DMS114 treated with DMSO at 0.1 percent for 48 hours (cell line): Measurements from ENCODE around the gene HYAL2.

Source experiments
- DNase-seq: peaks from one replicate; lab custom pipeline; 2025; ENCODE audit not compliant: unreplicated experiment; lab: John Stamatoyannopoulos, UW

HYAL2 gene

GRCh38 chr3:50331364-50331907 is 8.9 kb upstream of the HYAL2 start:
- no peak for DNase-seq

- no peak for DNase-seq
Measured at GRCh38 chr3:50330330-50330729, 7.8 kb upstream of the HYAL2 start.

- DNase-seq = peak; percentile 77
Measured at GRCh38 chr3:50327943-50328691, 5.6 kb upstream of the HYAL2 start, which contains the start of gene TUSC2. TSS of gene TUSC2 (minus strand) at chr3:50328223. CDS start at chr3:50328099, 124 bp downstream.

- no peak for DNase-seq
Measured at GRCh38 chr3:50327129-50327528, 4.6 kb upstream of the HYAL2 start.

GRCh38 chr3:50326182-50326541 is 3.6 kb upstream of the HYAL2 start:
- DNase-seq = no peak

GRCh38 chr3:50325497-50326181 is 3.1 kb upstream of the HYAL2 start:
- no peak for DNase-seq

- no peak for DNase-seq
Measured at GRCh38 chr3:50325113-50325480, 2.6 kb upstream of the HYAL2 start.

- DNase-seq = peak; percentile 30
Measured at GRCh38 chr3:50324351-50325112, 2.0 kb upstream of the HYAL2 start.

GRCh38 chr3:50323614-50324199 is 1.2 kb upstream of the HYAL2 start:
- DNase-seq = no peak

GRCh38 chr3:50323092-50323600 is 601 bp upstream of the HYAL2 start:
- no peak for DNase-seq

GRCh38 chr3:50322115-50322385 is 495 bp downstream of the HYAL2 start:
- no peak for DNase-seq

- DNase-seq = peak; percentile 78
Measured at GRCh38 chr3:50321336-50322114, 1.0 kb downstream of the HYAL2 start.

- DNase-seq = no peak
Measured at GRCh38 chr3:50320853-50321335, 1.7 kb downstream of the HYAL2 start.

- DNase-seq = no peak
Measured at GRCh38 chr3:50319894-50320625, 2.5 kb downstream of the HYAL2 start.

- no peak for DNase-seq
Measured at GRCh38 chr3:50319181-50319893, 3.2 kb downstream of the HYAL2 start.

- DNase-seq = no peak
Measured at GRCh38 chr3:50318615-50319014, 3.9 kb downstream of the HYAL2 start.

- DNase-seq = no peak
Measured at GRCh38 chr3:50318163-50318562, 4.4 kb downstream of the HYAL2 start.

- DNase-seq = no peak
Measured at GRCh38 chr3:50317300-50317699, 5.2 kb downstream of the HYAL2 start.

- no peak for DNase-seq
Measured at GRCh38 chr3:50316657-50317242, 5.8 kb downstream of the HYAL2 start.
